ENCODE measurements around the gene DCAF5.

GRCh38 chr14:69152181-69152901 is 578 bp downstream of the DCAF5 start:
- TF ChIP-seq POLR2AphosphoS5 (IDR thresholded peaks at IDR 0.05), result no peak
- no peak for TF ChIP-seq POLR2A (IDR thresholded peaks at IDR 0.05)
- no peak for TF ChIP-seq CTCF (IDR thresholded peaks at IDR 0.05)
